HG02840 (cell line): ENCODE data around the gene LTC4S.

Experiments
- ATAC-seq: cut with Tn5 transposase; IDR thresholded peaks from one replicate; pipeline ENCODE4 v1.9.1; 2021; ENCODE audit warnings: mild to moderate bottlenecking, moderate library complexity, moderate number of reproducible peaks; ENCODE audit not compliant: unreplicated experiment, low FRiP score

Gene LTC4S

GRCh38 chr5:179840321-179840720 lies 46.5 kb downstream of the LTC4S start:
- ATAC-seq = no peak

- no peak for ATAC-seq
These were observed 47.0 kb downstream of the LTC4S start for GRCh38 chr5:179840766-179841165.

- no peak for ATAC-seq
These were observed 47.8 kb downstream of the LTC4S start for GRCh38 chr5:179841621-179842020.
